RPMI8226 (cell line): ENCODE data around the gene PPP2R3C.
"Not testable (repeated sequence)": the region's sequence is repeated elsewhere in the genome, so short reads cannot be mapped to it uniquely, and the experiment has no call there.

Source experiments
- DNase-seq: peaks from one replicate; pipeline ENCODE4 v3.0.0-alpha.2; 2015

The PPP2R3C gene

DNA sequence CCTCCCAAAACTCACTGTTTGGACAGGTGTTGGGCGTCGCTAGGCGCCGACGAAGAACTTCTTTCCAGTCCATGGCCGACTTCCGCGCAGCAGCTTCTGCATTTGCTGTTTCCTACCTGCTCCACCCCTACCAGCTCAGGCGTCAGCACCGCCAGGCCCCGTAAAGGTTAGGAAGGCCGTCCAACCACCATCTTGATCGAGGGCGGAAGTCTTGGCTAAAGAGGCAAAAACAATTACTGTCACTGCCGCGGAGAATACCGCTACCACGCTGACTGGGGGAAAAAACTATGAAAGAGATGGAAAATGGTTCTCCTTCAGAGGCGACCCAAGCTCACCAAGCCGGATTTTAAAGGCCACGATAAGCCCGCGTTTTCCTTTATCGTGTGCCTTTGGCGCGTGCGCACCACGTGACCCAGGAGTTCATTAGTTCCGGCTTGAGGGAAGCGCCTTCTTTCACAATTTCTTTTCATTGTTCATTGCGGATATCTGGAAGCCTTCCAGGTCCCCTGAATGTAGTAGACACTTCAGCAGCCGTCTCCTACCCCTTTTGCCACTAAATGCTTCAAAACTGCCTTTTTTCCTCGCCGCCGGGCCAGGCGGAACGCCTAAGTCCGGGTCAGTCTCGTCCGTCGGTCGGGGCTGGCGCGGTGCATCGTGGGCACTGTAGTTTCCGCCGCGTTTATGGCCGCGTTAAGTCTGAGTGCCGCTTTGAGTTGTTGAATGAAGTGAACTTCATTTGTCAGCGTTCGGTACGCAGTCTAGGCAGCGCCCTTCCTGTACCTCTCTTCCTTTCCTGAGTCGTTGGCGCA, at the start of gene PPP2R3C, which contains the start of gene PRORP:
PPP2R3C (minus strand) TSS at position 104 of the 809 bp plus-strand sequence; CDS start at position 73, 31 bp downstream.
PRORP (plus strand) TSS at position 666 of the 809 bp plus-strand sequence. CDS start 694 bp downstream, outside the sequence.
- DNase-seq = peak; percentile 89

DNA sequence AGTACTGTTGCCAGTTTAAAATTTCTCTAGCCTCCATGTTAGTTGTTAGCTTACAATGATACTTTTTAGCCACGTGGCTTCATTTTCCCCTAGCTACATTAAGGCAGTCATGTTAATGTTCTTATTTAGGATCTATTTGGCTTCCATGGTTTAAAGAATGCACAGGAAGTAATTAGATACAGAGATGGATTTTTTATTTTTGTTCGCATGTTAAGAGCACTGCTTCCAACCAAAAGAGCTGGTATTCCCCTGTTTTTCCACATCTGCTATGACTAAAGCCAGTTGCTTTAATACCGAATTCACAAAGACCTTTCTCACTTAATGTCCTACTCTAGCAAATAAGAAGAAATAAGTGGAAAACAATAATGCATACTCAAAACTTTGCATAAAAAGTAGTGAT, 45.7 kb upstream of the PPP2R3C start:
- DNase-seq = no peak

DNA sequence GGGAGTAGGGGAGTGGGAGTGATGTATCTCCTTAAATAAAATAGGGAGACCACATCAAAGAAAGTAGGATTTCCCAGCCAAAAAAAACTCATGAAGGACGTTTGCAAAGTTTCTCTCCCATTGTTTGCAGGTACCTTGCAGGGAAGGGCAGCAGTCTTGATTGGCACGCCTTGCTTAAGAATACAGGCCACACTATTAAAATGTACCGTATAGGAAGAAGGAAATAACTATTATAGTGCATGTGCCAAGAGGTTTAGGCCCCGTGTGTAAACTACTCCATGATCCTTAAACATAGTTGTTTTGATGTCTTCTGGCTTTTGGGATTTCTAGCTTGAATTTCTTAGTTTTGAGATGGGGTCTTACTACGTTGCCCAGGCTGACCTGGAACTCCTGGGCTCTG, 43.1 kb upstream of the PPP2R3C start:
- no peak for DNase-seq

DNA sequence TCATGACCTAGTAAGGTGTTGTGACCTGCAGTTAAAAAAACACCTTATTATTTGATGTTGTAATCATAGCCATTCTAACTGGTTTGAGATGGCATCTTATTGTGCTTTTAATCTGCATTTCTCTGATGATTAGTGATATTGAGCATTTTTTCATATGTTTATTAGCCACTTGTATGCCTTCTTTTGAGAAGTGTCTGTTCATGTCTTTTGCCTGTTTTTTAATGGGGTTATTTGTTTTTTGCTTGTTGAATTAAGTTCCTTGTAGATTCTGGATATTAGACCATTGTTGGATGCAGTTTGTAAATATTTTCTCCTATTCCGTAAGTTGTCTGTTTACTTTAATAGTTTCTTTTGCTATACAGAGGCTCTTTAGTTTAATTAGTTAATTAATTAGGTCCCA, 41.6 kb upstream of the PPP2R3C start:
- DNase-seq = no peak

DNA sequence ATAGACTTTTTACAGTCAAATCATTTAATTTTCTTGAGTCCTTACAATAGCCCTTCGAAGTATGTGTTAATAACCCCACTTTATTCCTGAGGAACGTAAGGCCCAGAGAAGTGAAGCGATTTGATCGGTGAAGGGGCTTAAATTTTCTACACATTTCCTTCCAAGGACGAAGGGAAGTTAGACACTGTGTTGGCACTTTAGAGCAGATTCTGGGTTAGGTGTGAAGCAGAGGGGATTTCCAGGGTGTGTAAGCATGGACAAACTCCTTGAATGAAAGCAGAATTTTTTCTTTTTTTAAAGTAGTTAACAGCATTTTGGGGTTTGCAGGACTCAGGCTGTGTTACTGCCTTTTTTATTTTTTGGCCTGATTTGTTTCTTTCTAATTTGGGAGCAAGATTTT, 39.4 kb upstream of the PPP2R3C start:
- DNase-seq = no peak

DNA sequence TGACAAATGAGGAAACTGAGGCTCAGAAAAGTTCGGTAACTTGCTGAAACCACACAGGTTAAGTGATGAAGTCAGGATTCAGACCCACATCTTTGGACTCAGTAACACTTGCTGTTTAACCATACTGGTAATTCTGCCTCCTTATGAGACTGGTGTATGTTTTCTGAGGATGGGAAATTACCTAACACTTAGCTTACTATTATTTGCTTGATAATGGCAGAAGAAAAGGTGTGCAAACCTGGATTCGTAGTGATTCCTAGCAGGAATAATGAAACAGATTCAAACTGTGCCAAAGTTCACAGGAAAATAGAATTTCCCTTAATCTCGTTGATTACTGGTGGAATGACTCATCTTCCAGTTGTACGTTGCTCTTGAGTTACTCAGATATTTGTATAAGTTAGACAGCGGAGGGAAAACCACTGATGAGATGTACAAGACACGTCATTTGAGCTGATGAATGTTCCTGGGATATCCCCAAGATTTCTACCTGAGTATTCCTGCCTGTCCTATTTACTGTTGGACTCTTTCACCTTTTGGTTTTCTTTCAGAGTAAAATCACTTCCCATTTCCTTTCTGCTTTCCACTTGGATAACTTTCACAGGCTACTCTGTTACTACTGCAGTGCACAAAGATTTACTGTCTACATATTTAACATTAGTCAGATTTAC, 38.1 kb upstream of the PPP2R3C start:
- DNase-seq = no peak

DNA sequence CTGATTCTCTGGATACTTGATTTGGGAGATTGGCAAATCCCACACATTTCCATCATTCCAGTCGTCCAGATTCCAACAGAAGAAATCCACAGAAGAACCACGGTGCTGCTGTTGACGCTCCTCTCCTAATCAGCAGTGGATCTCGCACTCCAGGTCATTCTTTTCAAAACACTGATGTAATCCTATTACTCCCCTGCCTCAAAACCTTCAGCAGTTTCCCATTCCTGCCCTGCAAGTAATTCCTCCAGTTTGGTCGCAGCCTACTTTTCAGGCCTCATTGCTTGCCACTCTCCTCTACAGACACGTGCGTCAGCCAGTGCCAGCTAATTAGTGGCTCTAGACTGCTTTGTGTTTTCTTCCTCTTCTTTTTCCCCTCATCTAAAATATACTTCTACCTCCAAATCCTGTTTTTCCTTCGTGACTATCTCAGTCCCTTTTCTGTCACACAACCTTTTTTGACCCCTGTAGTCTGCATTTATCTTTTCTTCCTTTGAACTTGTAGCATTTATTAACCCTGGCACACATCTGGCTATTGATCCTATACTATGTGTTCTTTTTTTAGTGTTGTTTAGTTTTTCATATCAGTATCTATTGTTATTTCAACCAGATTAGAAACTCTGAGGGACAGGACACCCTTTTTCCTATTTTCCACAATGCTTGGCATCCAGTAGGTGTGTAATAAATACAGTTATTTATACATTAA, 37.3 kb upstream of the PPP2R3C start:
- no peak for DNase-seq

DNA sequence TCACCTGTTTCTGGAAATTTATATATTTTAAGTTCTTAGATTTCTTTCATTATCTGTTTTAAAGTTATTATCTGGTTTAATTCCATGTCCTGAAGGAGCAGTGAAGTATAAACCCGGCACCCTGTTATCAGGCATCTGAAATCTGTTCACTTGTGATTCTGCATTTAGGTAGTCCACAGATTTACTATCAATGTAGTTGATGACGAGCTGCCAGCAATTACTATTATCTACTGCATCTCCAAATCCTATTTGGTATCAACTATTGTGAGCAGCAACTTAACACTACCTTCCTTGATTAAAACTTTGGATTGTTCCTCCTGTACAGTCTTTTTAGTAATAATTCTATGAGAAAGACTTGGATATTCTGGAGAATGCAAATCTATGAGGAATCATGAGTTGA, 36.7 kb upstream of the PPP2R3C start:
- no peak for DNase-seq

DNA sequence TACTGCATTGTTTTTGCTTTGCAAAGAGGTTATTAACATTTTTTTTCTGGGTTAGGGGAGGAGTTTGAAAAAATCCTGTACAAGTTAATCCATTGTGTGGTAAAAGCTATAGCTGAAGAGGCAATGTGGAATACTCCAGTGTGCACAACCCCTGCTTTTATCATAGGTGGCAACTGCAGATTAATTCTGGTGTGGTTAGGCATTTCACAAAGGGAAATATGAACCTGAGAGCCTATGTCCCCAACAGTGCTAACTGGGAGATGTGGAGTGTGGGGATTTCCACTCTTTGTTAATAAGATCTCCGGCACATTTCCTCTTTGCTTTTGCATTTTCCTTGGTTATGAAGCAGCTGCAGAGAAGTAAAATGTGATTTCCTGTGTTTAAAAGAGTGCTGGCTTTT, 34.2 kb upstream of the PPP2R3C start:
- no peak for DNase-seq

DNA sequence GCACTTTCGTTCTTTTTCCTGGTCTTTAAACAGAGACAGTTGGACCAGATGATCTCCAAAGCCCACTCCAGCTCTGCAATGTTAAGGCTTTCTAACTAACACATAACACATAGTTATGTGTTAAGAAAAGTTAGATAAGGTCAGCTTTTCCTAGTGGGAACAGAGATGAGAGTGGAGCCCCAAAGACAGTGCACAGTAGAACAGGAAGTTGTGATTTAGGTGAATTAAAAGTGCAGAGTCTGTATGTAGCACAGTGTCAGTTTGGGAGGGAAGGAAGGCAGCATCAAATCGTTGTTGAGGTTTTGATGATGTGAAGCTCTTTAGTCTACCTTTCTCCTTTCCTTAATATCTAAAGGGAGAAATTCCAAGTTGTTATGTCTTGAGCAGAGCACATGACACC, 32.2 kb upstream of the PPP2R3C start:
- no peak for DNase-seq

DNA sequence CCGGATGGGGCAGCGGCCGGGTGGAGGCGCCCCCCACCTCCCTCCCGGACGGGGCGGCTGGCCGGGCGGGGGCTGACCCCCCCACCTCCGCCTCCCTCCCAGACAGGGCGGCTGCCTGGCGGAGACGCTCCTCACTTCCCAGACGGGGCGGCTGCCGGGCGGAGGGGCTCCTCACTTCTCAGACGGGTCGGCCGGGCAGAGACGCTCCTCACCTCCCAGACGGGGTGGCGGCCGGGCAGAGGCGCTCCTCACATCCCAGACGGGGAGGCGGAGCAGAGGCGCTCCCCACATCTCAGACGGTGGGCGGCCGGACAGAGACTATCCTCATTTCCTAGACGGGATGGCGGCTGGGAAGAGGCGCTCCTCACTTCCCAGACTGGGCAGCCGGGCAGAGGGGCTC, 30.7 kb upstream of the PPP2R3C start:
- DNase-seq = not testable (repeated sequence)

DNA sequence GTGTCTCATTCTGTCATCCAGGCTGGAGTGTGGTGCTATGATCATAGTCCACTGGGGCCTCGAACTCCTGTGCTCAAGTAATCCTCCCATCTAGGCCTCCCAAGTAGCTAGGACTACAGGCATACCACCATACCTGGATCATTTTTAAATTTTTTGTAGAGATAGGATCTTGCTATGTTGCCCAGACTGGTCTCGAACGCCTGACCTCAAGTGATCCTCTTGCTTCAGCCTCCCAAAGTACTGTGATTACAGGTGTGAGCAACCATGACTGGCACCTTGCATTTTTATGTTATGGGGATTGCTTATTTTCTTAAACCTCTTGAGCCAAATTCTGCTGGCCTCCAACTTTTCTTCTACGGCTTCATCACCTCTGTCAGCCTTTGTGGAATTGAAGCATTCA, 27.4 kb upstream of the PPP2R3C start:
- DNase-seq = no peak

DNA sequence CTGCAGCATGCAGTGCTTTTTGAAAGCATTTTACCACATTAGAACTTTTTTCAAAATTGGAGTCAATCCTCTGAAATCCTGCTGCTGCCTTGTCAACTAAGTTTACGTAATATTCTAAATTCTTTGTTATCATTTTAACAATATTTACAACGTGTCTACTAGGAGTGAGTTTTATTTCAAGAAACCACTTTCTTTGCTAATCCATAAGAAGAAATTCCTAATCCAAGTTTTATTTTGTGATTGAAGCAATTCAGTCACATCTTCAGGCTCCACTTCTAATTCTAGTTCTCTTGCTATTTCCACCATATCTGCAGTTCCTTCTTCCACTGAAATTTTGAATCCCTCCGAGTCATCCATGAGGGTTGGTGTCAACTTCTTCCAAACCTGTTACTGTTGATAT, 25.9 kb upstream of the PPP2R3C start:
- DNase-seq = no peak

DNA sequence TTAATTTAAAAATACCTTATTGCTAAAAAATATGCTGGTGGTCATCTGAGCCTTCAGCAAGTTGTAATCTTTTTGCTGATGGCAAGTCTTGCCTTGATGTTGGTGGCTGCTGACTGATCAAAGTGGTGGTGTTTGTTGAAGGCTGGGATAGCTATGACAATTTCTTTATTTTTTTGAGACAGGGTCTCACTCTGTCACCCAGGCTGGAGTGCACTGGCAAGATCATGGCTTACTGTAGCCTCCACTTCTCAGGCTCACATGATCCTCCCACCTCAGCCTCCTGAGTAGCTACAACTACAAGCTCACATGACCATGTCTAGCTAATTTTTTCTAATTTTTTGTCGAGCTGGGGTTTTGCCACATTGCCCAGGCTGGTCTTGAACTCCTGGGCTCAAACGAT, 25.4 kb upstream of the PPP2R3C start:
- DNase-seq = no peak

DNA sequence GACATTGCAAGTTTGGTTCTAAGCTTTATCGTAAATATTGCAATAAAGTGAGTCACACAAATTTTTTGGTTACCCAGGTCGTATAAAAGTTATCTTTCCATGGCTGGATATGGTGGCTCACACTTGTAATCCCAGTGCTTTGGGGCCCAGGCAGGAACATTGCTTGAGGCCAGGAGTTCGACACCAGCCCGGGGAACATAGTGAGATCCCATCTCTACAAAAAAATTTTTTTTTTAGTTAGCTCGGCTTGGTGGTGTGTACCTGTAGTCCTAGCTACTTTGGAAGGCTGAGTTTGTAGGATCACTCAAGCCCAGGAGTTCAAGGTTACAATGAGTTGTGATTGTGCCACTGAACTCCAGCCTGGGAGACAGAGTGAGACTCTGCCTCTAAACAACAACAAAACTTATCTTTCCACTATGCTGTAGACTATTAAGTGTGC, 24.9 kb upstream of the PPP2R3C start:
- no peak for DNase-seq

DNA sequence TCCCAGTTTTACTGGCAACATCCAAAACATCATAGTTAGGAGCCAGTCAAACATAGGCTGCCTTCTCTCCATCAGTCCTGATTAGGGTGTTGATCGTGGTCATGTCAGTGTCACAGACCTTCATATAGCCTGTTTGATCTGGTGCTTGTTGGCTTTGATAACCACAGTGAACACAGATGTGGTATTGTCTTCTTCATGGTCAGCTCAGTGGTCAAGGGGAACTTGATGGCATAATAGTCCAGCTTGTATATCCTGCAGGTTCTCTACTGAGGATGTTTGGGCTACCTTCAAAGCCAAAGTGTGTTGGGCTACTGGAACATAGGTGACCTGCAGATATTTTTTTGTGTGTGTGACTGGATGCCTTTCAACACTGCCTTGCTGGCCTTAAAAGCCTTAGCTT, 22.2 kb upstream of the PPP2R3C start:
- no peak for DNase-seq

DNA sequence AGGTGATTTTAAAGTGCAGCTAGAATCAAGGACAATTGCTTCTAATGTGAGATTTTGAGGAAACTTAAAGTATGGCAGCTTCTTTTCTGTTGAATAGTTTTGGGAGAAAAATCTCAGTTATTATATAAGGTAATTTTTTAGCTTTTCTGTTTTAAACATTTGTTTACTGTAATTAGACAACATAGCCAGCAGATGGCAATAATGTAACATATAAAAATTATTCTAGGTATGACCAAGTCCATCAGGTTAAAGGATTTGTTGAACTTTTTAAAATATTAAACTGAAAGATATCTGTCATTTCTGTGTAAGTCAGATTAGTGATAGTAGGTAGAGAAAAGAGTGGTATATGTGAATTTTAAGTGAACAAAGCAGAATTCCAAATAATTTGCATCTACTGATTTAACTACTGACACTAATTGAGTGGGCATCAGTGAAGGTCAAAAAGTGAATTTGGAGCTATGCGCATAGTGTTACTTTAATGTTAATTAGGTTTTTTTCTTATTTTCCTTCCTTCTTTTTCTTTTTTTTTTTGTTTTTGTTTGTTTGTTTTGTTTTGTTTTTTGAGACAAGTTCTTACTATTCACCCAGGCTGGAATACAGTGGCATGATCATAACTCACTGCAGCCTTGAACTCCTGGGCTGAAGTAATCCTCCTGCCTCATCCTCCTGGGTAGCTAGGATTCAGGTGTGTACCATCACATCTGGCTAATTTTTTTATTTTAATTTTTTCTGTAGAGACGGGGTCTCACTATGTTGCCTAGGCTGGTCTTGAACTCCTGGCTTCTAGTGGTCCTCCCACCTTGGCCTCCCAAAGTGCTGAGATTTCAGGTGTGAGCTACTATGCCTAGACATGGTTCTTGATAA, 19.2 kb upstream of the PPP2R3C start:
- no peak for DNase-seq

DNA sequence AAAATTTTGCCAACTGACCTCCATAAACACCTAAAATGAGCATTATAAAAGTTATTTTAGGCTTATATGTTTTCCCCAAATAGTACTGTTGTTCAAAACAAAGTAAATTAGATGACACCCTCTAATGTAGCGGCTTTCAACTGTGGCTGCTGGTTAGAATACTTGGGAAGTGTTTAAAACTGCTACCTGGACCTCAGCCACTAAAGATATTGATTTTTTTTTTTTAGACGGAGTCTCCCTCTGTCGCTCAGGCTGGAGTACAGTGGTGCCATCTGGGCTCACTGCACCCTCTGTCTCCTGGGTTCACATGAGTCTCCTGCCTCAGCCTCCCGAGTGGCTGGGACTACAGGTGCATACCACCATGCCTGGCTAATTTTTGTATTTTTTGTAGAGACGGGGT, 16.8 kb upstream of the PPP2R3C start:
- no peak for DNase-seq

DNA sequence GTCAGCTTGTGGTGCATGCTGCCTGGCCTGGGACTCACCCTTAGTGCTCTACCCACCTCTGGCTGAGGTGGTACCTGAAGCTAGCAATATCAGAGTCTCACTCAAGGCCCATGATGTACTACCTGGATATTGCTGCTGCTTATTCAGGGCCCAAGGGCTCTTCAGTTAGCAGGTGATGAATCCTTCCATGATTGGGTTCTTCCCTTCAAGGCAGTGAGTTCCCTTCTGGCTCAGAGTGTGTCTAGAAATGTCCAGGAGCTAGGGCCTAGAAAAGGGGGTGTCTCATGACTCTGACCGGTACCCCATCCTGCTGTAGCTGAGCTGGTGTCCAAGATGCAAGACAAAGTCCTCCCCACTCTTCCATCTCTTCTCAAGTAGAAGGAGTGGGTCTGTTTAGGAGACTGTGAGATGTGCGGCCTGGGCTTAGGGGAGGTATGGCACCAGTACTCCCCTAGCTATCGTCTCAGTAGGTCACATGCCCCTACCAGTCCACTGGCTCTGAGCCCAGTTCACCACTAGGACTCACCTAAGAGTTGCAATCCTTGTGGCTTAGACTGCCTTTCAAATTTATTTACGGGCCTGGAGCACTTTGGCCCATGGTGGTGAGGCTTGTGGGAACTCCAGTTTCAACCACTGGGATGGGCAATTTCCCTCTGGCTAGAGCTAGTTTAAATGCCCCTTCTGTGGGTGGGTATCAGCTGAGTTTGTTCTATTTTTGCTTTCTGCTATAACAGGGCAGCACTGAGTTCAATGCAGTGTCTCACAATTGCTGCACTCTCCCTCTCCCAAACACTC, 12.7 kb upstream of the PPP2R3C start:
- DNase-seq = no peak

DNA sequence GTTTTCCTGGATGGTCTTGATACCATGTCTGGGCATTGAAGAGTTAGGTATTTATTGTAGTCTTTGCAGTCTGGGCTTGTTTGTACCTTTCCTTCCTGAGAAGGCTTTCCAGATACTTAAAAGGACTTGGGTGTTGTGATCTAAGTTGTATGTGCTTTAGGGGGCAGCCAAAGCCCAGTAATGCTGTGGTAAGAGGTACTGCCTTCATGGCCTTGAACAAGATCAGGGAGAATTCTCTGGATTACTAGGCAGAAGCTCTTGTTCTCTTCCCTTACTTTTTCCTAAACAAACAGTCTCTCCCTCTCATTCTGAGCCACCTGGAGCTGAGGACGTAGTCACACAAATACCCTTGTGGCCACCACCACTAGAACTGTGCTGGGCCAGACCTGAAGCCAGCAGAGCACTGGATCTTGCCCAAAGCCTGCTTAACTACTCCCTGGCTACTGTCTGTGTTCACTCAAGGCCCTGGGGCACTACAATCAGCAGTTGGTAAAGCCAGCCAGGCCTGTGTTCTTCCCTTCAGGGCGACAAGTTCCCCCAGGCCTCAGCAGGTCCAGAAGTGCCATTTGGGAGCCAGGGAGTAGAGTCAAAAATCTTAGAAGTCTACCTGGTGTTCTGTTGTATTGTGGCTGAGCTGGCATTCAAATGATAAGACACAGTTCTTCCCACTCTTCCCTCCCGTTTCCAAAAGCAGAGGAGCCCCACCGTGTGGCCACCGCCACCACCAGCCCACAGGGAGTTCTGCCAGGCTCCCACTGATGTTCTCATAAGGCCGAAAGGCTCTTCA, 11.9 kb upstream of the PPP2R3C start:
- DNase-seq = no peak

DNA sequence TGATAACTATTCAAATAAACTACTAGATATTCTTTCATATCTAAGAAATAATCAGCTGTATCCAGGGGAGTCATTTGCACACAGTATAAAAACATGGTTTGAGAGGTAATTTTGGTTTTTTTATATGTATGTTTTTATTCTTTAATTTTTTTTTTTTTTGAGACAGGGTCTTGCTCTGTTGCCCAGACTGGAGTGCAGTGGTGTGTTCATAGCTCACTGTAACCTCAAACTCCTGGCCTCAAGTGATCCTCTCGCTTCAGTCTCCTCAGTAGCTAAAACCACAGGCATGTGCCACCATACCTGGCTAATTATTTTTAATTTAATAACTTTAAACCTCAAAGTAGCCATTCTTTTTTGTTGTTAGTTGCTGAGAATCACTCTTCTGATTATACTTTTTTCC, 2.3 kb upstream of the PPP2R3C start:
- no peak for DNase-seq
